Neural cell (in vitro differentiated cells): Measurements from ENCODE around the gene LRRC45. TPM values are rescaled to one million over a fixed set of nuclear protein-coding genes. Genes with fewer than 3 reads are reported as not detected.

Experiments used
- H2AFZ ChIP-seq: fragments of 200-600, 300-800 bp; sonication (generic), shearing (Covaris generic); 2 replicates; pipeline ENCODE4 v1.6.0; 2014; ENCODE audit warnings: low read depth, mild to moderate bottlenecking, antibody characterized with exemption, low read length, moderate library complexity
- H3F3A ChIP-seq: fragments of 200-600 bp; shearing (Covaris generic); 2 replicates; pipeline ENCODE4 v1.6.1; 2016; ENCODE audit warnings: mild to moderate bottlenecking, moderate library complexity, mixed read lengths, antibody characterized with exemption, low read length; ENCODE audit not compliant: insufficient read depth, poor library complexity, severe bottlenecking
- H3K27ac ChIP-seq: fragments of 200-600, 300-800 bp; sonication (generic), shearing (Covaris generic); 2 replicates; pipeline ENCODE4 v1.5.1; 2014; ENCODE audit warnings: mild to moderate bottlenecking, low read length, moderate library complexity
- H3K27me3 ChIP-seq: fragments of 300-800, 200-600 bp; sonication (generic), shearing (Covaris generic); 2 replicates; pipeline ENCODE4 v1.6.0; 2014; ENCODE audit warnings: mild to moderate bottlenecking, low read depth, low read length, moderate library complexity; ENCODE audit not compliant: insufficient read depth
- H3K36me3 ChIP-seq: fragments of 300-800, 200-600 bp; sonication (generic), shearing (Covaris generic); 2 replicates; pipeline ENCODE4 v1.5.1; 2014; ENCODE audit warnings: mild to moderate bottlenecking, antibody characterized with exemption, low read length, moderate library complexity; ENCODE audit not compliant: insufficient read depth
- H3K4me2 ChIP-seq: fragments of 300-800, 200-600 bp; sonication (generic), shearing (Covaris generic); 2 replicates; pipeline ENCODE4 v1.6.0; 2014; ENCODE audit warnings: mild to moderate bottlenecking, low read length
- H3K4me3 ChIP-seq: fragments of 300-800, 200-600 bp; sonication (generic), shearing (Covaris generic); 2 replicates; pipeline ENCODE4 v1.5.1; 2014; ENCODE audit warnings: mild to moderate bottlenecking, low read length, moderate library complexity
- H3K79me2 ChIP-seq: fragments of 200-600 bp; shearing (Covaris generic); replicated peaks from 2 replicates; pipeline ENCODE4 v1.6.0; 2014; ENCODE audit warnings: mild to moderate bottlenecking, low read length, moderate library complexity; ENCODE audit not compliant: insufficient read depth
- H3K9ac ChIP-seq: fragments of 300-800, 200-600 bp; sonication (generic), shearing (Covaris generic); 2 replicates; pipeline ENCODE4 v1.6.1; 2016; ENCODE audit warnings: mild to moderate bottlenecking, low read length, mixed read lengths
- H3K9me2 ChIP-seq: fragments of 200-600 bp; shearing (Covaris generic); 2 replicates; pipeline ENCODE4 v1.6.1; 2016; ENCODE audit warnings: mild to moderate bottlenecking, low read length, mixed read lengths; ENCODE audit not compliant: insufficient read depth
- H3K9me3 ChIP-seq: fragments of 200-600, 300-800 bp; sonication (generic), shearing (Covaris generic); 2 replicates; pipeline ENCODE4 v1.6.1; 2016; ENCODE audit warnings: mild to moderate bottlenecking, mixed run types, low read length, moderate library complexity, mixed read lengths
- H4K20me1 ChIP-seq: fragments of 200-600 bp; shearing (Covaris generic); 2 replicates; pipeline ENCODE4 v1.6.1; 2016; ENCODE audit warnings: mild to moderate bottlenecking, mixed run types; ENCODE audit not compliant: insufficient read depth
- CTCF ChIP-seq: fragments of 450-650 bp; IDR thresholded peaks from 2 replicates; pipeline ENCODE4 v1.5.1; 2014; ENCODE audit warnings: antibody characterized with exemption, mild to moderate bottlenecking, moderate library complexity; ENCODE audit not compliant: poor library complexity, severe bottlenecking
- EP300 ChIP-seq: fragments of 450-650 bp; conservative IDR thresholded peaks from 2 replicates; pipeline ENCODE4 v1.6.1; 2014; ENCODE audit warnings: antibody characterized with exemption, mild to moderate bottlenecking, moderate library complexity; ENCODE audit not compliant: poor library complexity, severe bottlenecking
- EZH2 ChIP-seq: fragments of 200-600, 300-800 bp; shearing (Covaris generic), sonication (generic); IDR thresholded peaks from 2 replicates; pipeline ENCODE4 v1.6.1; 2014; ENCODE audit warnings: antibody characterized with exemption, low read length, borderline replicate concordance, mild to moderate bottlenecking; ENCODE audit not compliant: insufficient read depth, poor library complexity, severe bottlenecking
- MXI1 ChIP-seq: fragments of 450-650 bp; conservative IDR thresholded peaks from 2 replicates; pipeline ENCODE4 v1.6.1; 2014; ENCODE audit warnings: antibody characterized with exemption, mild to moderate bottlenecking; ENCODE audit not compliant: poor library complexity, severe bottlenecking
- POLR2AphosphoS5 ChIP-seq: IDR thresholded peaks from 2 replicates; pipeline ENCODE4 v1.6.1; 2012
- RAD21 ChIP-seq: fragments of 450-650 bp; conservative IDR thresholded peaks from 2 replicates; pipeline ENCODE4 v1.6.1; 2014; ENCODE audit warnings: antibody characterized with exemption, mild to moderate bottlenecking, moderate library complexity
- REST ChIP-seq: IDR thresholded peaks from 2 replicates; pipeline ENCODE4 v1.6.1; 2012; ENCODE audit warnings: borderline replicate concordance
- SMC3 ChIP-seq: fragments of 450-650 bp; conservative IDR thresholded peaks from 2 replicates; pipeline ENCODE4 v1.6.1; 2014; ENCODE audit warnings: antibody characterized with exemption, mild to moderate bottlenecking, moderate library complexity; ENCODE audit not compliant: poor library complexity
- TAF1 ChIP-seq: IDR thresholded peaks from 2 replicates; pipeline ENCODE4 v1.6.1; 2012; ENCODE audit warnings: low read depth
- polyA plus RNA-seq: library from polyadenylated mRNA; depleted of rRNA; stranded (reverse); fragments of >200 nt; gene quantifications from 2 replicates; pipeline ENCODE4 v1.2.3, GENCODE V29; 2014

LRRC45 gene
- polyA plus RNA-seq, 1 donor from 2014 or later = 51.7 TPM

- H3F3A ChIP-seq = no peaks in the 10 kb centered on the region
- no peak overlapping the region for H3K27ac ChIP-seq
- no peaks in the 10 kb centered on the region for H3K9me3 ChIP-seq
- no peak overlapping the region for H2AFZ ChIP-seq
- no peaks in the 10 kb centered on the region for H3K9me2 ChIP-seq
- H3K4me3 ChIP-seq = no peak overlapping the region
- no peak overlapping the region for H3K4me2 ChIP-seq
- H3K79me2 ChIP-seq = no peaks in the 10 kb centered on the region
- no peaks in the 10 kb centered on the region for H3K36me3 ChIP-seq
- no peak for TF ChIP-seq RAD21
- TF ChIP-seq MXI1 = no peak
- TF ChIP-seq POLR2AphosphoS5 = no peak
- TF ChIP-seq REST = no peak
- H3K27me3 ChIP-seq = no peaks in the 10 kb centered on the region
- H4K20me1 ChIP-seq = no peaks in the 10 kb centered on the region
- no peak overlapping the region for H3K9ac ChIP-seq
Measured at GRCh38 chr17:82070611-82071010, 47.5 kb downstream of the LRRC45 start.

GRCh38 chr17:82072827-82073226 is 49.7 kb downstream of the LRRC45 start:
- Histone ChIP-seq H3F3A (no peaks in the 10 kb centered on the region), H3K36me3 (no peaks in the 10 kb centered on the region), H3K9ac (no peak overlapping the region), H2AFZ (no peak overlapping the region), H3K27me3 (no peaks in the 10 kb centered on the region), H3K9me3 (no peaks in the 10 kb centered on the region), H3K9me2 (no peaks in the 10 kb centered on the region), H3K79me2 (no peaks in the 10 kb centered on the region), H3K4me2 (no peak overlapping the region), H4K20me1 (no peaks in the 10 kb centered on the region), H3K4me3 (no peak overlapping the region), H3K27ac (no peak overlapping the region)
- TF ChIP-seq SMC3 (no peak), CTCF (no peak), POLR2AphosphoS5 (no peak), EZH2 (no peak), EP300 (no peak), REST (no peak), TAF1 (no peak), MXI1 (no peak), RAD21 (no peak)
